Renal pelvis (tissue), 3 donors: ENCODE results near the gene CRMP1. TPM values are rescaled to one million over a fixed set of nuclear protein-coding genes. Genes with fewer than 3 reads are reported as not detected.

Experiments used
- polyA plus RNA-seq, 3 donors: library from polyadenylated mRNA; unstranded; fragments of 120-200 nt; gene quantifications; one replicate each; pipeline ENCODE4 v1.2.1, GENCODE V29; 2013; ENCODE audit not compliant: insufficient read length in 3 of 3

Gene CRMP1
- polyA plus RNA-seq, 3 donors, result 49.1 to 66.6 (median 62.6) TPM

Other genes with a start within 250 kb of the CRMP1 start
- 10 to 100 TPM in 1 of 3 donors, 1 to 10 TPM in 2; 8.8 to 10.0 (median 9.4) TPM for gene EVC2, start 184.5 kb downstream of the CRMP1 start, polyA plus RNA-seq
- gene EVC, start 181.9 kb downstream of the CRMP1 start, polyA plus RNA-seq, result 10 to 100 TPM; 36.2 to 61.0 (median 56.3) TPM
- under 1 TPM in 2 of 3 donors, not detected in 1; 0.01 to 0.03 TPM for gene C4orf50, start 125.3 kb upstream of the CRMP1 start, polyA plus RNA-seq